Measurements from ENCODE around the gene PTEN.
"Not testable (repeated sequence)": the region's sequence is repeated elsewhere in the genome, so short reads cannot be mapped to it uniquely, and the experiment has no call there.

PTEN gene

DNA sequence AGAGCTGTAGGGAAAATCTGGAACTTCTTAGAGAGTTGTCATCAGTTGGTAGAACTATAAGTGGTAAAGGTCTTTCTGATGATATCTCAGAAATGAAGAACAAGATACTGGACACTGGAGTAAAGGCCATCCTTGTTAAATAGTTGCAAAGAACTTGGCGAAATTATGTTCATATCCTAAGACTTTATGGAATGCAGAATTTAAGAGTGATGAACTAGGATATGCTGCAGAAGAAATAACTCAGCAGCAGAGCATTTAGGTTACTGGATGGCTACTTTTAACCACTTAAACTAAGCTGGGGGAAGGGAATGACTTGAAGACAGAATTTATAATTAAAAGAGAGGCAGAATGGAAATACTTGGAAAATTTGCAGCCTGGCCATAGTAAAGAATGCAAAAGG, 23.7 kb downstream of the PTEN start:
- Histone ChIP-seq H3K27ac (ENCODE audit: insufficient read depth, low read depth, low read length, poor library complexity, severe bottlenecking) (no peak overlapping the region), H3K27me3 (ENCODE audit: control insufficient read depth, insufficient read depth, low read length, poor library complexity, severe bottlenecking) (no peaks in the 10 kb centered on the region), H3K4me1 (ENCODE audit: control insufficient read depth, insufficient read depth, low read length) (no peaks in the 10 kb centered on the region), H3K4me3 (ENCODE audit: insufficient read depth, low read depth, low read length) (no peak overlapping the region), H3K9me3 (ENCODE audit: control insufficient read depth, low read length) (no peaks in the 10 kb centered on the region), H3K36me3 (ENCODE audit: control insufficient read depth, insufficient read depth, low read length) (peaks cover 11% of the 10 kb centered on the region)
- WGBS, 2 experiments: 100% methylated on average over 1 of the region's 1 CpG

- WGBS, 2 experiments: 90 to 93% methylated on average over 2 of the region's 2 CpGs
- no peak overlapping the region for H3K4me3 ChIP-seq (ENCODE audit: insufficient read depth, low read depth, low read length)
Measured at GRCh38 chr10:87887548-87888289, 24.3 kb downstream of the PTEN start.

GRCh38 chr10:87895430-87895829, 32.0 kb downstream of the PTEN start:
- Histone ChIP-seq H3K4me3 (ENCODE audit: insufficient read depth, low read depth, low read length) (no peak overlapping the region), H3K27ac (ENCODE audit: insufficient read depth, low read depth, low read length, poor library complexity, severe bottlenecking) (no peak overlapping the region), H3K36me3 (ENCODE audit: control insufficient read depth, insufficient read depth, low read length) (no peaks in the 10 kb centered on the region), H3K27me3 (ENCODE audit: control insufficient read depth, insufficient read depth, low read length, poor library complexity, severe bottlenecking) (no peaks in the 10 kb centered on the region), H3K9me3 (ENCODE audit: control insufficient read depth, low read length) (no peaks in the 10 kb centered on the region), H3K4me1 (ENCODE audit: control insufficient read depth, insufficient read depth, low read length) (no peaks in the 10 kb centered on the region)
- WGBS, 2 experiments: 100% methylated on average over 1 of the region's 1 CpG

More at GRCh38 chr10:87887548-87888289, 24.3 kb downstream of the PTEN start:
- H3K4me1 ChIP-seq (ENCODE audit: control insufficient read depth, insufficient read depth, low read length): no peaks in the 10 kb centered on the region
- H3K9me3 ChIP-seq (ENCODE audit: control insufficient read depth, low read length): no peaks in the 10 kb centered on the region
- H3K27me3 ChIP-seq (ENCODE audit: control insufficient read depth, insufficient read depth, low read length, poor library complexity, severe bottlenecking): no peaks in the 10 kb centered on the region
- H3K36me3 ChIP-seq (ENCODE audit: control insufficient read depth, insufficient read depth, low read length): peaks cover 8% of the 10 kb centered on the region
- H3K27ac ChIP-seq (ENCODE audit: insufficient read depth, low read depth, low read length, poor library complexity, severe bottlenecking): no peak overlapping the region

DNA sequence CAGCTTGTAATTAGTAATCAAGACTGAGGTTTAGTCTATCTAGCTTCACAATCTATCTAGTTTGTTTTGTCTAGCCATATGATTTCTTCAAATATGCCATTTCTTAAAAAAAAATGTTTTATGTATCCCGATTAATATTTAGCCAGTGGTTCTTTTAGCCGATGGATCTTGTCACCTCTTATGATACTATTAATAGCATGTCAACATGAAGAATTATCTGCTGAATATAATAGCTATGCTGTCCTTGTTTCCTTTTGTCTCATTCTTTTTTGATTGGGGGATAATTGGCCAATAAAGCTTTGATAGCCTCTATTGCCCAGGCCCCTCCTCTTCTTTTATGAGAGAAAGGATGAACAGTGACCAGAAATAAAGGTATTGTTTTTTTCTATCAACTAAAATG, 32.8 kb downstream of the PTEN start:
- Histone ChIP-seq H3K36me3 (ENCODE audit: control insufficient read depth, insufficient read depth, low read length) (no peaks in the 10 kb centered on the region), H3K27ac (ENCODE audit: insufficient read depth, low read depth, low read length, poor library complexity, severe bottlenecking) (no peak overlapping the region), H3K4me3 (ENCODE audit: insufficient read depth, low read depth, low read length) (no peak overlapping the region), H3K4me1 (ENCODE audit: control insufficient read depth, insufficient read depth, low read length) (no peaks in the 10 kb centered on the region), H3K27me3 (ENCODE audit: control insufficient read depth, insufficient read depth, low read length, poor library complexity, severe bottlenecking) (no peaks in the 10 kb centered on the region), H3K9me3 (ENCODE audit: control insufficient read depth, low read length) (no peaks in the 10 kb centered on the region)
- WGBS, 2 experiments: 100% methylated on average over 2 of the region's 2 CpGs; no CpG with 5 or more reads in 1 of the 2 experiments

DNA sequence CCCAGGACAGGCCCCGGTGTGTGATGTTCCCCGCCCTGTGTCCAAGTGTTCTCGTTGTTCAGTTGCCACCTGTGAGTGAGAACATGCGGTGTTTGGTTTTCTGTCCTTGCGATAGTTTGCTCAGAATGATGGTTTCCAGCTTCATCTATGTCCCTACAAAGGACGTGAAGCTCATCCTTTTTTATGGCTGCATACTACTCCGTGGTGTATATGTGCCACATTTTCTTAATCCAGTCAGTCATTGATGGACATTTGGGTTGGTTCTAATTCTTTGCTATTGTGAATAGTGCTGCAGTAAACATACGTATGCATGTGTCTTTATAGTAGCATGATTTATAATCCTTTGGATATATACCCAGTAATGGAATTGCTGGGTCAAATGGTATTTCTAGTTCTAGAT, 34.5 kb downstream of the PTEN start:
- 91 to 93% methylated on average over 8 of the region's 8 CpGs for WGBS, 2 experiments
- not testable (repeated sequence) for H3K4me1 ChIP-seq (ENCODE audit: control insufficient read depth, insufficient read depth, low read length); H3K27ac ChIP-seq (ENCODE audit: insufficient read depth, low read depth, low read length, poor library complexity, severe bottlenecking); H3K36me3 ChIP-seq (ENCODE audit: control insufficient read depth, insufficient read depth, low read length); H3K4me3 ChIP-seq (ENCODE audit: insufficient read depth, low read depth, low read length); H3K27me3 ChIP-seq (ENCODE audit: control insufficient read depth, insufficient read depth, low read length, poor library complexity, severe bottlenecking); H3K9me3 ChIP-seq (ENCODE audit: control insufficient read depth, low read length)

- not testable (repeated sequence) for H3K27me3 ChIP-seq (ENCODE audit: control insufficient read depth, insufficient read depth, low read length, poor library complexity, severe bottlenecking); H3K27ac ChIP-seq (ENCODE audit: insufficient read depth, low read depth, low read length, poor library complexity, severe bottlenecking); H3K4me3 ChIP-seq (ENCODE audit: insufficient read depth, low read depth, low read length); H3K9me3 ChIP-seq (ENCODE audit: control insufficient read depth, low read length); H3K4me1 ChIP-seq (ENCODE audit: control insufficient read depth, insufficient read depth, low read length)
- H3K36me3 ChIP-seq (ENCODE audit: control insufficient read depth, insufficient read depth, low read length): peaks cover 10% of the 10 kb centered on the region
- WGBS, 2 experiments: 95% methylated on average over 8 of the region's 8 CpGs
Measured at GRCh38 chr10:87903396-87903795, 40.0 kb downstream of the PTEN start.

DNA sequence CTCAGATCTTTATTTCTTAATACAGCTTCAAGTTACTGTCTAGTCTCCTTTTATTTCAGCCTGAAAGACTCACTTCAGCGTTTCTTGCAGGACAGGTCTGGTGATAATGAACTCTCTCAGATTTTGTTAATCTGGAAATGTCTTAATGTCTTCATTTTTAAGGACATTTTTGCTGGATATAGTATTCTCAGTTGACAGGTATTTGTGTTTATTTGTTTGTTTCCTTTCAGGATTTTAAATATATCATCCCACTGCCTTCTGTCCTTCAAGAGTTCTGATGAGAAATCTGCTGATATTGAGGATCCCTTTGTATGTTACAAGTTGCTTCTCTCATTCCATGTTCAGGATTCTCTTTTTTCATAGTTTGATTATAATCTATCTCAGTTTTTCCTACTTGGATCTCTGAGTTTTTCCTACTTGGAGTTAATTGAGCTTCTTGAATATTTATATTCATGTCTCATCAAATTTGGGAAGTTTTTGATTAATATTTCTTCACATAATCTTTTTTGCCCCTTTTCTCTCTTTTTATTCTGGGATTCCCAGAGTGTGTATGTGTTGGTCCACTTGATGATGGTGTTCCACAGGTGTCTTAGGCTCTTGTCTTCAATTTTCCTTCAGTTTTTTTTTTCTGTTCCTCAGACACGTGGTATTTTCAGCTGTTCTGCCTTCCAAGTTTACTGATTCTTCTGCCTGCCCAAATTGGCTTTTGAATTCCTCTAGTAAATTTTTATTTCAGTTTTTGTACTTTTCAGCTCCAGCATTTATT, 49.9 kb downstream of the PTEN start:
- Histone ChIP-seq H3K36me3 (ENCODE audit: control insufficient read depth, insufficient read depth, low read length) (peaks cover 9% of the 10 kb centered on the region), H3K4me1 (ENCODE audit: control insufficient read depth, insufficient read depth, low read length) (peaks cover 6% of the 10 kb centered on the region), H3K27ac (ENCODE audit: insufficient read depth, low read depth, low read length, poor library complexity, severe bottlenecking) (no peak overlapping the region), H3K9me3 (ENCODE audit: control insufficient read depth, low read length) (no peaks in the 10 kb centered on the region), H3K4me3 (ENCODE audit: insufficient read depth, low read depth, low read length) (no peak overlapping the region), H3K27me3 (ENCODE audit: control insufficient read depth, insufficient read depth, low read length, poor library complexity, severe bottlenecking) (no peaks in the 10 kb centered on the region)
- 93 to 100% methylated on average over 2 of the region's 2 CpGs for WGBS, 2 experiments

- H3K4me3 ChIP-seq (ENCODE audit: insufficient read depth, low read depth, low read length): no peak overlapping the region
- 33 to 36% methylated on average over 4 of the region's 4 CpGs for WGBS, 2 experiments
- peaks cover 6% of the 10 kb centered on the region for H3K4me1 ChIP-seq (ENCODE audit: control insufficient read depth, insufficient read depth, low read length)
- no peak overlapping the region for H3K27ac ChIP-seq (ENCODE audit: insufficient read depth, low read depth, low read length, poor library complexity, severe bottlenecking)
- no peaks in the 10 kb centered on the region for H3K27me3 ChIP-seq (ENCODE audit: control insufficient read depth, insufficient read depth, low read length, poor library complexity, severe bottlenecking)
- peaks cover 9% of the 10 kb centered on the region for H3K36me3 ChIP-seq (ENCODE audit: control insufficient read depth, insufficient read depth, low read length)
- H3K9me3 ChIP-seq (ENCODE audit: control insufficient read depth, low read length): no peaks in the 10 kb centered on the region
Measured at GRCh38 chr10:87915406-87915805, 52.0 kb downstream of the PTEN start.

DNA sequence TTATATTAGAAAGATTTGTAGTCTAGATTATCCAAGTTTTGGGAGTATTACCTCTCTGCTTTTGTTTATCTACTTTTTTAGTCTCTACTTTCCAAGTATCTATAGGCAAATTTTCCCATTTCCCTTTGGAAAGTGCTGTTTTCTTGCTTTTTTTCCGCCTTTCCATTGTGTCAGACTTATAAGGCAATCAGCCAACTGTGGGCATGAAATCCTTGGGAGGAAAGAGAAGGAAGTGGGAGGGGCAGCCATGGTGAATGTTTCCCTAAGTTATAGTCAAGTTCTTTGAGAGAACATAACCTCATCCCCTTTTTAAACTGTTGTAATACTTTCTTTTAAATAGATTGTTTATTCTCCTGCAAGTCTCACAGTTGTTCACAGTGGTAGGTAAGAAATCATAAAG, 52.6 kb downstream of the PTEN start:
- peaks cover 6% of the 10 kb centered on the region for H3K4me1 ChIP-seq (ENCODE audit: control insufficient read depth, insufficient read depth, low read length)
- no peaks in the 10 kb centered on the region for H3K9me3 ChIP-seq (ENCODE audit: control insufficient read depth, low read length)
- 94 to 100% methylated on average over 1 of the region's 1 CpG for WGBS, 2 experiments
- peaks cover 9% of the 10 kb centered on the region for H3K36me3 ChIP-seq (ENCODE audit: control insufficient read depth, insufficient read depth, low read length)
- H3K27ac ChIP-seq (ENCODE audit: insufficient read depth, low read depth, low read length, poor library complexity, severe bottlenecking): no peak overlapping the region
- H3K4me3 ChIP-seq (ENCODE audit: insufficient read depth, low read depth, low read length): no peak overlapping the region
- no peaks in the 10 kb centered on the region for H3K27me3 ChIP-seq (ENCODE audit: control insufficient read depth, insufficient read depth, low read length, poor library complexity, severe bottlenecking)

GRCh38 chr10:87916515-87916914, 53.1 kb downstream of the PTEN start:
- 82 to 98% methylated on average over 1 to 3 of the region's 3 CpGs for WGBS, 2 experiments
- Histone ChIP-seq H3K27ac (ENCODE audit: insufficient read depth, low read depth, low read length, poor library complexity, severe bottlenecking) (no peak overlapping the region), H3K27me3 (ENCODE audit: control insufficient read depth, insufficient read depth, low read length, poor library complexity, severe bottlenecking) (no peaks in the 10 kb centered on the region), H3K4me3 (ENCODE audit: insufficient read depth, low read depth, low read length) (no peak overlapping the region), H3K4me1 (ENCODE audit: control insufficient read depth, insufficient read depth, low read length) (peaks cover 6% of the 10 kb centered on the region), H3K9me3 (ENCODE audit: control insufficient read depth, low read length) (no peaks in the 10 kb centered on the region), H3K36me3 (ENCODE audit: control insufficient read depth, insufficient read depth, low read length) (peaks cover 9% of the 10 kb centered on the region)

Data from ectodermal cell (in vitro differentiated cells).